SU-DHL-6 (cell line): ENCODE data around the gene WNT2B.

Source experiments
- CTCF ChIP-seq: fragments of 200-600 bp; sonication (generic); IDR thresholded peaks from one replicate; pipeline ENCODE4 v1.5.1; 2017; ENCODE audit warnings: antibody characterized with exemption, mild to moderate bottlenecking, low read length, moderate library complexity; ENCODE audit not compliant: insufficient read depth, poor library complexity, severe bottlenecking
- EZH2phosphoT487 ChIP-seq: fragments of 200-600 bp; sonication (generic), shearing (Covaris generic); conservative IDR thresholded peaks from 2 replicates; pipeline ENCODE4 v1.6.1; 2018; ENCODE audit warnings: mild to moderate bottlenecking, antibody characterized with exemption, low read length, moderate library complexity, mixed read lengths

- TF ChIP-seq CTCF (no peak), EZH2phosphoT487 (no peak)
Measured at GRCh38 chr1:112507921-112508277, 866 bp upstream of the WNT2B start.
